Erythroblast (primary cell): Measurements from ENCODE around the gene OR52K2.

Experiments used
- DNase-seq, 2 experiments: peaks; one replicate each; lab custom pipeline; 2025; lab: John Stamatoyannopoulos, UW
- GATA1 ChIP-seq: IDR thresholded peaks from 2 replicates; pipeline ENCODE4 v1.6.1; 2011; ENCODE audit warnings: low read depth, mild to moderate bottlenecking, control low read depth, low read length, moderate library complexity
- POLR2A ChIP-seq: IDR thresholded peaks from 2 replicates; pipeline ENCODE4 v1.6.1; 2011; ENCODE audit warnings: mild to moderate bottlenecking, low read length

OR52K2 gene

DNA sequence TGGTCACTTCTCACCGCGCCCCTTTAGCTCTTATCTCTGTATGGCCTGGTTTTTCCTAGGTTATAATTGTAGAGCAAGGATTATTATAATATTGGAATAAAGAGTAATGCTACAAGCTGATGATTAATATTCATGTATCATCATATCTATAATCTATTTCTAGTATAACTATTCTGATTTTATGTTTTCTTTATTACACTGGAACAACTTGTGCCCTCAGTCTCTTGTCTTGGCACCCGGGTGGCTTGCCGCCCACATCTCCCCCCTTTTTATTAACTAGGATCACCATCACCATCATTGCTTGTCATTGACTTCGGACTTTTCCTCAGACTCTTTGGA lies 44.4 kb downstream of the OR52K2 start:
- DNase-seq, result no peak

DNA sequence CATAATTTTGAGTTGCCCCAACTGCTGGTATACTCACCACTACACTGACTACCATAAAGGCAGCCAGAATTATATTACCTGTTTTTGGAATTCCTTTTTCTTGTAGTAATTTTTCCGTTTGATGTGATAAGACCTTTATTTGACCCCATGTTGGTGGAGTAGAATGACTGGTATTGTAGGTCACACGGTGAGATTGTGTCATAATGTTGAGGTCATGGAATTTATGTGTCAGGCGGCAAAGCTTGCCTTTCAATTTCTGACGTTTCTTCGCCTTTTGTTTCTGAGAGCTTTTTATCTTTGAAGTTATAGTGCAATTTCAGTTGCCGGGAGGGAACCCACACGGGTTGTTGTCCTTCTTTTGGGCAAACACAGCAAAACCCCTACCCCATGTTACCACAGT lies 46.4 kb downstream of the OR52K2 start:
- no peak for TF ChIP-seq GATA1
- TF ChIP-seq POLR2A, result no peak
- DNase-seq, result no peak

More for the DNA sequence above, 44.4 kb downstream of the OR52K2 start:
- no peak for TF ChIP-seq POLR2A
- no peak for TF ChIP-seq GATA1

DNA sequence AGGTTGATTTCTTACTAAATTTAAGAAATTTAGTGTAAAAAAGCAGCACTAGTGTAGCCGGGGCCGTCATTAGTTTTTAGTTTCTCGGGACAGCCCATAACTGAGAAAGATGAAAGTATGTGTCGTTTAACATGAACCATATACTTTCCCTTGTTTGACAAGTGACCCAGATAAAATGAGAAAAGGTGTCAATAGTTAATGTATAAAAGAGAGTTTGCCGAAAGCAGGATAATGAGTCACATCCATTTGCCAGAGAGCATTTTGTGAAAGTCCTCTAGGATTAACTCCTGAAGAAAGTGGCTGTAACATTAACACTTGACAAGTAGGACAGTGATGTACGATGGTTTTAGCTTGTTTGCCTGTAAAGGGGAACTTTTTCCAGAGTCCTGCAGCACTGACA lies 46.9 kb downstream of the OR52K2 start:
- DNase-seq, result no peak
- TF ChIP-seq POLR2A (no peak), GATA1 (no peak)

DNA sequence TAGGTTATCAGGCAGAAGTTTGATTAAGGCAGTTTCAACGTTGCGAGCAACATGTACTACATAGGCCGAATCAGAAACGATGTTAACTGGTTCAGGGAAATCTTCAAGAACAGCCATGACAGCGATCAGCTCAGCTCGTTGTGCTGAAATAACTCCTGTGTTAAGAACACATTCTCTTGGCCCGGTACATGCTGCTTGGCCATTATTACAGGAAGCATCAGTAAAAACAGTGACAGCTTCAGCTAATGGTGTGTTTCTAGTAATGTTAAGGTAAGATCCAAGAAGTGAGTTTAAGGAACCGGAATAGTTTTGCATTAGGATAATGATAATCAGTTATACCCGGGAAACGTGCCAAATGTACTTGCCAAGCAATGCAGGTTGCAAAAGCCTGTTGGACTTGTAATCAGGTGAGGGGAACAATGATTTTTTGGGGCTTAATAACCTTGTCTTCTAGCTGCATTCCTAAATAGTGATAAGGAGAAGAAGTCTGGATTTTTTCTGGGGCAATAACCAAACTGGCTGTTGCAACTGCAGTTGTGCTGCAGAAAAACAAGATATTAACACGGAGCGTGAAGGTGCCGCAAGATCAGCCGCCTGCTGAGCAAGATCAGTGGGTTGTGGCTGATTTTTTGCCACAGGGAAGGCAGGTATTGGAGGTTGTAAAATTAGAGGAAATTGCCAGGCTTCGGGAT lies 47.6 kb downstream of the OR52K2 start:
- TF ChIP-seq GATA1, result no peak
- no peak for TF ChIP-seq POLR2A
- no peak for DNase-seq
